ENCODE data around the gene SIL1.
A peak's percentile ranks its signal among the peaks of the same experiment; 100 is the strongest.
"Not testable (repeated sequence)": the region's sequence is repeated elsewhere in the genome, so short reads cannot be mapped to it uniquely, and the experiment has no call there.

The SIL1 gene

DNA sequence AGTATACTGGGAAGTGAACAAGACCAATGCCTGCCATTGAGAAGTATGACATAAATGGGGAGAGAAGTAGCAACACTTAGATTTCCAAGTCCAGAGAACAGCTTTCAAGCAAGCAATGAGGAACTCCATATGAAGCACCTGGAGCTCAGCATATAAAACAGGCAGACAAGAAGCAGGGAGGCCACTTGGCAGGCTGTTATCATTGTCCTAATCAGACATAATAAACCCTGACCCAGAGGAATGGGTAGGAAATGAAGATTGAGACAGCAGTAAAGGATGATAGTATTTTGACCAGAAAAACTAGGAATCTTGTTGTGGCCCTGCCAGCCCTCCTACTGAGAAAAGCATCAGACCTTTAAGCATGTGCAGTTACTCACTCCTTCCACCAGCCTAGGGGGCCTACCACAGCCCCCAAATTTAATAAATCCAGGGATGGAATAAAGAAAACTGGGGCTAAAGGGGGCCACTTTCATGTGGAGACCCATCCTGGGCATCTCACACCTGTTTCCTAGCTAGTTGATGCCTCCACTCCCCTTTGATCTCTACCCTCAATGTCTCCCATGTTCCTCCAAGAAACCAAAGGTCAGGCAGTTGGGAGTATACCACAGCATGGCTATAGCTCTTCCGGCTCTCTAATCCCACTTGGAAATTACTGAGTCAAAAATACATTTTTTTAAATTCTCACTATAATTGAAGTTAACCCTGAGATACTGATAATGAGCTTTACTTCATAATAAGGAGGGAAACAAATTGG lies 135.1 kb downstream of the SIL1 start:
- no peak for DNase-seq

DNA sequence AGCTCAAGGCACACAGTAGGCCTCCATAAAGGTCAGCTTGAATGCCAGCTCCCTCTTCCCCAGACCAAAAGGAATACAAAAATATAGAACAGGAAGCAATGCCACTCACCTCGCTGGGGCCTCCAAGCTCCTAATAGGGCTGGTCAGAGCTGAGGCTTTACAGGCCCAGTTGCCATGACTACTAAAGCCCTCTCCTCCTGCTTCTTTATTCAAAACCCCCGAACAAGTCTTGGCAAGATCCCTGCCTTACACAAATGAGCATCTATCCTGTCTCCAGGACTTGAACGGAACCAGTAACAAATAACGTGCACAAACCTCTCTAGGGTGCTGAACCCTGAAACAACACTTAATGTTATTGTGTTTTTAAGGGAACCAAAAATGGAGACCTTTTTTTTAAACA lies 136.3 kb downstream of the SIL1 start:
- peak; percentile 51 for DNase-seq

DNA sequence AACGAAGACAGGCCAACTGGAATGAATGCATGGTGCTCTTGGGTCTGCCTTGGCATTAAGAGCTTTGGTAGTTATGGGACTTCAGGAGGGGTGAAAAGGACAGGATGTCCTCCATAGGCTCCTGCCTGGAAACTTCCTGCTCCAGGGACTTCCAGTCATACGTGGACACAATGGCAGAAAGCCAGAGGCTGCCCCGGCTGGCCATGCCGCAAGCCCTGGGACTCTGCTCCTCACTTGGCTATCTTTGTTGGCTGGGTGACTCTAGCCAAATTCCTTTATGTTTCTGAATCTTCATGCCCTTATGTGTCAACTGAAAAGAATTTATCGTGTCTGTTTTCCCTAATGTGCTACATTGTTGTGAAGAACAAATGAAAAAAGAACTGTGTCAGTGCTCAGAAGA lies 136.9 kb downstream of the SIL1 start:
- DNase-seq: no peak

DNA sequence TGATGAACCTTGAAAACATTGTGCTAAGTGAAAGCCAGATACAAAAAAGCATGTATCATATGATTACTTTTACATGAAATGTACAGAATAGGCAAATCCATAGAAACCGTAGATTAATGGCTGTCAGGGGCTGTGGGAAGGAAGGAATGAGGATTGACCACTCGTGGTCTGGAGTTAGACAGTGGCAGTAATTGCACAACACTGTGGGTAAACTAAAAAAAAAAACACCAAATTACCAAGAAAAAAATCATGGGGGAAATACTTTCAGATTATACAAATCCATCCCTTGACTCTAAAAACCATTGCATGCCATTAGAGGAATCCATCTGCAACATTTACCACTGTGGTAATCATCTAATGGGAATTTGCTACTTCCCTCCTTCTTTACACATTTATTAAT lies 140.0 kb downstream of the SIL1 start:
- no peak for DNase-seq

DNA sequence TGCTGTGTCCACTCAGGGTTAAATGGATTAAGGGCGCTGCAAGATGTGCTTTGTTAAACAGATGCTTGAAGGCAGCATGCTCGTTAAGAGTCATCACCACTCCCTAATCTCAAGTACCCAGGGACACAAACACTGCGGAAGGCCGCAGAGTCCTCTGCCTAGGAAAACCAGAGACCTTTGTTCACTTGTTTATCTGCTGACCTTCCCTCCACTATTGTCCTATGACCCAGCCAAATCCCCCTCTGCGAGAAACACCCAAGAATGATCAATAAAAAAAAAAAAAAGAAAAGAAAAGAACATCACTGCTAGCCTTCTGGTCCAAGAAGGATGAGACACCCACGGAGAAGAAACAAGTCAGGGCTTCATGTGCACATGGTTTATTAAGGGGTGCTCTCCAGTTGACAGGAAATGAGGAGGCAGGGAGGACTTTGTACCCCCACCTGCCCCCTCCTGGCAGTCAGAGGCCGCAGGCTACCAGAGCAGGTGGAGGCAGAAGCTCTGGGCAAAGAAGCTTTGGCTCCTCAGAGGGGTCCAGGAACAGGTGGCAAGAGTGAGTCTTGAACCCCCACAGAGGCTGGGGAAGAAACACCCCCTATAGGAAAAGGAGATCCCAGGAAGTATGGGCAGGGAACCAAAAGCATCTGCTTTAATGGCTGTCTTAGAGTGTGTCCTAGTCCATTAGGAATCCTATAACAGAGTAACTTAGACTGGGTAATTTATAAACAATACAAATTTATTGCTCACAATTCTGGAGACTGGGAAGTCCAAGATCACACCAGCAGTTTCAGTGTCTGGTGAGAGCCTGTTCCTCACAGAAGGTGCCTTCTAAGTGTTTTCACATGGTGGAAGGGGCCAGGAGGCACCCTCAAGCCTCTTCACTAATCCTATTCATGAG lies 140.9 kb downstream of the SIL1 start:
- DNase-seq: not testable (repeated sequence)

DNA sequence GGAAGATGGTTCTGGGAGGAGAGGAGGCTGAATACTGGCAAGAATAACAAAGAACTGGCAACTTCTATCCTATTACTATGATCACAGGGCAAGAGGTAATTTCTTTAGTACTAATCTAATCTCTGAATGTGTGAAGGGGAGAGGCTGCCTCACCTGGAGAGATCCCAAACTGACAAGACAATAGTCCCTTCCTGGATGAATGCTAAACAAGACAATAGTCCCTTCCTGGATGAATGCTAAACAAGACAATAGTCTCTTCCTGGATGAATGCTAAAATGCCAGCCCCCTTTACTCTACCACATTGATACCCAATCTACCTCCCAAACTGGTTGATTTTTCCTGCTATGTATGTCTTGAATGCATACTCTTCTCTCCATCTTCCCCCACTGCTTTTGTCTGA lies 145.2 kb downstream of the SIL1 start:
- no peak for DNase-seq

DNA sequence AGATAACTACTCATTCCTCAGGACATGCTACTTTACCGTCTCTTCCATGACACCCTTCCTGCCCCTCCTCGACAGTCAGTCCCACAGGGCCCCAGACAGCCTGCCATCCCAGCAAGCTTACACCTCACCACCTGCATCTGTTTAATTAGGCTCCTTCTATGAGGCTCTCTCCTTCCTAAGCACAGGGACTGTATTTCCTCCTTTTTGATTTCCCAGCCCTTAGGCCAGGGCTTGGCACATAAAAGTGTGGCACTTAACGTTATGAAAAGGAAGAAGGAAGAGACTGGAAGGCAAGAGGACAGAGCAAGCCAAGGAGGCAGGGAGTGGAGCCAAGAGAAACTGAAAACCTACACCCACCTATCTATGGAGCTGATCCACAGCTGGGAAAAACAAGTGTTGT lies 146.8 kb downstream of the SIL1 start:
- no peak for DNase-seq

DNA sequence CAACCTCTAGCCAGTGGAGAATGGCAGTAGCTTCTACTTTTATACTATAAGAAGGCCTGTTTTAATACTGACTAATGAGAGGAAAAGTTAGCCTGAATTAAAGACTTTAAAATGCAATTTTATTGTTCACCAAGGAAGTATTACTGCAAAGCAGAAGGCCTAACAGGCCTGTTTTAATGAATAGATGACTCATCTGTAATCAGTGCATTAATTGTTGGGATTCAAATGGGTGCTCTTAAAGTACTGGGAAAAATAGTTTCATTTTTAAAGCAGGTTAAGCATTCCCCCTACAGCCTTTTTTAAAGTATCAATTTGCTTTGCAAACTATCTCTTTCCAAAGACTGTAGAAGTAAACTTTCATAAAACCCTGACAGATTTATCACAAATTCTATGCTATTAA lies 147.7 kb downstream of the SIL1 start:
- DNase-seq: no peak

DNA sequence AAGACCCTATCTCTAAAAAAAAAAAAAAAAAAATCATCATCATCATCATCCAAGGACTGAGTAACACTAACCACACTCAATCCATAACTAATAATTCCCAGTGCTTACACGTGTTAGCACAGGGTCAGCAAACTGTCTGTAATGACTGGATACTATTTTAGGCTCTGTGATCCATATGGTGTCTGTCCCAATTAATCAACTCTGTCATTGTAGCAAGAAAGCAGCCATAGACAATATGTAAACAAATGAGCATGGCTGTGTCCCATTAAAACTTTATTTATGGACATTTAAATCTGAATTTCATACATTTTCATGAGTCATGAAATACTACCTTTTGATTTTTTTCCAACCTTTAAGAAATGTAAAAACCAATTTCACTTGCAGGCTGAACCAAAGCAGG lies 148.4 kb downstream of the SIL1 start:
- no peak for DNase-seq

DNA sequence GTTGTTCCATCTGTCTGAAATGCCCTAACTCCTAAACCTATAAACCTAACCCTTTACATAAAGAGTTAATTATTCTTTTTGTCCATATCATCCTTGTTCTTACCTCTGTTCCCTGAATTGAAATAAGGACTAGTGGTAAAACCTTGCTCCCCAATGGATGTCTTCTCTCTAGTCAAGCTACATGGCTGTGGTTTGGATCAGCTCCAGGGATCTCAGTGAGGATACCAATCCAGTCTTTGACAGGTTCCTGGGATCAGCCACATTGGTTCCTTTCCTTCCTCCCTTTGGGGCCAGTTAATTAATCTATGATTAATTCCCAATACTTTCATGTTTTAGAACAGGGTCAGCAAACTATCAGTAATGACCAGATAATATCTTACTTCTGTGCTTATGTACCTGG lies 151.6 kb downstream of the SIL1 start:
- DNase-seq: no peak

DNA sequence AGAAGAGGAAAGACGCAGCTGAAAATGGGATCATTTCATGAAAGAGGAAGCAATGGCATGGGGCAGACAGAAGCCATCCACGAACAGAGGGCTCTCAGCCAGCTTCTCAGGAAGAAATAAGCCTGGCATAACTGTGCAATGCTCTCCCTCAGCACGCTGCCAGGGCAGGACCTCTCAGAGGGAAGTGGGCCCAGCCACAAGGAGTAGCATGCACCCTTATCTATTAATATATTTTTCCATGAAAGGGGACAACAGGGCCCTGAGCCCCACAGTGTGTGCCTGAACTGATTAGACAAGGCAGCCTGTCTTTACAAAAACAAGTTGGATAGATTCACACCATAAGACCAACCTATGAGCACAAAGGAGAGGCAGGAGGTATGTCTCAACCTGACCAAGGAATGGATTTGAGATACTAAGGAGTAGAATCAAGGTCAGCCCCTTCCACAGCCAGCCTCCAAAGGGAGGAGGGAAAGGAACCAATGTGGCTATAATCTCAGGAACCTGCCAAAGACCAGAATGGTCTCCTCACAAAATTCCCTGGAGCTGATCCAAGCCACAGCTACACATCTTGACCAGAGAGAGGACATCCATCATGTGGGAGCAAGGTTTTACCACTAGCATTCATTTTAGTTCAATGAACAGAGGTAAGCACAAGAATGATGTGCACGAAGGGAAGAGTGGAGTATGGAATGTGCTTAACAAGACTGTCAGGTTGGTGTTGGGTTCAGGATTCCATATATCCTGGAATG lies 154.8 kb downstream of the SIL1 start:
- no peak for DNase-seq

DNA sequence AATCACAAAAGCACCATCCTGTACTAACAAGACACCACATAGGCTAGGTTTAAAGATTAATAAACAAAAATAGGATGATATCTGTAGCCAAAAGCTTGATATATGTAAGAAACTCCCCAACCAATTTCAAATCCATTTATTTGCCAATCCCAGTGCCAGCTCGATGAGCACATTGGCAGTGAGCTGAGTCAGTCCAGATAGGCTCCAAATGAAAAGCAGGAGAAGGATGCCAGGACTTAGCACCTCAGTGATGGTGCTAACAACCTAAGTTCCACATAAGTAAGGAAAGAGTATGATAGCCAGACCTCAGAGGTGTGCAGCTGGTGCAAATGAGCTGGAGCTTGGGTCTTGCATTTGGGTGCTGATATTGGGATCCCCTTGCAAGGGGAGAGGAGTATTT lies 158.1 kb downstream of the SIL1 start:
- no peak for DNase-seq

DNA sequence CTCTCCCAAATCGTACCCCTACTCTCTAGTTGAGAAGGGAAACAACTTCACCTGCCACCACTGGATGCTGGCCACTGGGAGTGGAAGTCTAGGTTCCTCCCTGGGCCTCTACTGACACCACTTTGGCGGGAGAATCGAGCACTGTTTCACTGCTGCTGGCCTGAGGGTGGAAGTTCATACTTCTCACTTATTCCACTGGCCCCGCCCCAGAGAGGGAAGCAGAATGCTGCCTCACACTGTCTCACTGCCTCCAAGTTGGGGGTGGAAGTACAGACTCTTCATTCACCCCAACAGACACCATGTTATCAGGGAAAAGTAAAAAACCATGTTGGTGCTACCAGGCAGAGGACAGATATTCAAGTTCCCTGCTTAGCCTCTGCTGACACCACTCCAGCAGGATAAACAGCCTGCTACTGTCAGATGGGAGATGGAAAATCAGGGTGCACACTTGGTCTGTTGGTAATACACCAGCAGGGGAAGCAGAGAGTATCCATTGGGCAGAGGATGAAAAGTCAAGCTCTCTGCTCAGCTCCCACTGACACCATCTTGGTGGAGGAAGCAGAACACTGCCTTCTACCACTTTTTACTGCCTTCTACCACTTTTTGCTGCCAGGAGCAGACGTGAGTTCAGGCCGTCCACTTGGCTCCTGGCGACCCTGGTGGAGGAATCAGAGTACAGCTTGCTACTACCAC lies 159.4 kb downstream of the SIL1 start:
- DNase-seq: no peak

DNA sequence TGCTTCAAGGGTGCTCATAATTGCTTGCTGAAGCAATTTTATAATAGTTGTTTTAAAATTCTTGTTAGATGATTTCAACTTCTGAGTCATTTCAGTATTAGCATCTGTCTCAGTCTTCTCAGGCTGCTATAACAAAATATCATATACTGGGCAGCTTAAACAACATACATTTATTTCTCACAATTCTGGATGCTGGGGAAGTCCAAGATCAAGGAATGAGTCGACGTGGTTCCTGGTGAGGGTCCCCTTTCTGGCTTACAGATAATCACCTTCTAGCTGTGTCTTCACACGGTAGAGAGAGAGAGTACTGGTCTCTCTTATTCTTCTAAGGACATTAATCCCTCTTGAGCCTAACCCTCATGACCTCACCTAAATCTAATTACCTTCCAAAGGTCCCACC lies 160.4 kb downstream of the SIL1 start:
- no peak for DNase-seq

DNA sequence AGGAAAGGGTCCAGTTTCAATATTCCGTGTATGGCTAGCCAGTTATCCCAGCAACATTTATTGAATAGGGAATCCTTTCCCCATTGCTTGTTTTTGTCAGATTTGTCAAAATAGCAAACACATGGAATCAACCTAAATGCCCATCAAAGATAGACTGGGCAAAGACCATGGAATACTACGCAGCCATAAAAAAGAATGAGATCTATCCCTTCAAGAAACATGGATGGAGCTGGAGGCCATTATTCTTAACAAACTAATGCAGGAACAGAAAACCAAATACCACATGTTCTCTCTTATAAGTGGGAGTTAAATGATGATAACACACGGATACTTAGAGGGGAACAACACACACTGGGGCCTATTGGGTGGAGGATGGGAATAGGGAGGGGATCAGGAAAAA lies 161.8 kb downstream of the SIL1 start:
- not testable (repeated sequence) for DNase-seq

DNA sequence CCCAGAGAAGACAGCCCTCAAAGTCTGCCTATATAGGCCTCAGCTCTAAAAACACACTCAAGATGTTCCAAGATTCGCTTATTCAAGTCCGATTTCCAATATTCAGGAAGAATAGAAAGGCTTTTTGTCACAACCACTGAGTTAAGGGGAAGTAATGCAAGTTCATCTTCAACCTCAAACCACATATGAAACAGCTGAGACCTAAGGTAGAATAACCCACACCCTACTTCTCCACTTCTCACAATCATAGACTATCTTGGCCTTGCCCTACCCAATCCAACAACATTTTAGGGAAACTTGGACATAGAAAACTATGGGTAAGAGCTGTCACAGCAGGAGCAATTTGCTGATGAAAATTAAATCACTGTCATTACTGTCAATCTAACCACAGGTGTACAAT lies 171.0 kb downstream of the SIL1 start:
- DNase-seq: peak; percentile 91

DNA sequence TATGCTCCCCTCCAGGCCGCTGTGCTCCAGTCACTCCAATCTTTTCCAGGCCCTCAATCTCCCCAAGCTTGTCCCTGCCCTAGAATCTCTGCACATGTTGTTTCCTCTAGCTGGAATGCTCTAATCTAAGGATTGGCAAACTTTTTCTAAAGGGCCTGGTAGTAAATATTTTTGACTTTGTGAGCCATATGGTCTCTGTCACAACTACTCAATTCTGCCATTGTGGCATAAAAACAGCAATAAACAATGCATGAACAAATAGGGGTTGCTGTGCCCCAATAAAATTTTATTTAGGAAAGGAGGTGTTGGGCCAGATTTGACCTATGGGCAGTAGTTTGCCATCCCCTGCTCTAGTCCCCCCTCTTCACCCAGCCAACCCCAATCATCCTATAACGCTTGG lies 172.5 kb downstream of the SIL1 start:
- no peak for DNase-seq

DNA sequence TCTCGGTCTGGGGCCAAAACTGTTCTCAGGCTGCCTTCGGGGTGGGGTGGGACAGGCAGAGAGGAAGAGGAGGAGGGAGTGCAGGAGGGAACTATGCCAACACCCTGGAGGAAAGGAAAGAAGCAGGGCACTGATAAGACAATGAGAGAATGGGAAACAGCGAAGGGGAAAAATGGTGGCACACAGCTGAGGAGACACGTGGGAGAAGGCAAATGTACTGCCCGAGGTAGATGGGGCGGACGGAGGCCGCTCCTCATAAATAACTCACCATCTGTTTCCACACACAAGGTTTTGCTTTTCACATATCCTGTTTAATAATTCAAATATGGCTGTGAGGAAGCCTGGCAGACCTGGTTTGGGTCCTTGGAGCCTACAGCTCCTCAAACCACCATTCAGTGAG lies 174.9 kb downstream of the SIL1 start:
- DNase-seq: no peak

DNA sequence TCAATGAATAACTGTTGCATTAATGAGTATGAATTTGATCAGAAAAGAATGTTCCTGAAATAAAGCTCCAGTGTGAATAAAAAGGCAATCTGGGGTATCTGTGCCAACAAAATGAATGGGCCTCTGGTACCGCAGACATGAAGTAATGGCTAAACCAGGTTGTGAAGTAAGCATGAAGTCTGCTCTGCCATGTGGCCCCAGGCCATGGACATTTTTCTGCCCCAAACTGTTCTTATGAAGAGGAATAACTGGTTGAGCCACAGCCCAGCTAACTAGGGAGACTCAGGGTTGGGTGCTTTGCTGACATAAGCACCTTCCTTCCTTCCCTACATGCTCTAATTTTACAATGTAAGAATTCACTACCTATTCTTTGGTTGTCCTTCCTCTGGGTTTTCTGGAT lies 175.6 kb downstream of the SIL1 start:
- no peak for DNase-seq

DNA sequence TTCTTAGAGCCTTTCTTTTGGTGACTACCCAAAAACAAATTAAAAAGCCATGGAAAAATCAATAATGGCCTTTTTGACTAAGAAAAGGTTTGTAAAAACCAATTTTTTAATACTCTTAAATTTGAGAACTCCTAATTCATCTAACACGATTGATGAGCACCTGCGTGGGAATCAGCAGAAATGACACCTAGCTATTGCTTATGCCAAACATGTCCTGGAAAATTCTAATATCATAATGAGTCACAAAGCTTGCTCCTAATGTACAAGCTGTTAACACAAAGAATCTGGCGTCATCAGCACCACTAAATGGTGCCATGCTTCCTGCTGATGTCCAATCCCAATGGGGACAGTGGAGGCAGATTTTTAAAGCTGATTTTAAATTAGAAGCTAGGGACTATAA lies 176.8 kb downstream of the SIL1 start:
- no peak for DNase-seq

DNA sequence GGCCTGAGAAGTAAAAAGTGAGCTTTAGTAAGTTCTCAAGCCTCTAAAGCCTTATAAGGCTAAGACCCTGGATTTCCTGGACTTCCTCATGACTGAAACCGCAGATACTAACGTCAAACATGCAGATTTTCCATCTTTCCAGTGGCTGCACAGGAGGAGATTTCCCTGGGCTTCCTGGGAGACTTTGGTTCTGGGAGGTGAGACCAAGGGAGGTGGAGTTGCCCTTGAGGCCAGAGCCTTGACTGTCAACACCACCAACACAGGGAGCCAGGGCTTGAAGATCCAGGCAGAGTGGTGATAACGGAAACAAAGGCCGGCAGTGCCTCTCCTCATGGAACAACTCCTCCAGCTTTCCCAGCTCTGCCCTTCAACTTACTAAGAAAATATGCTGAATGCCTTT lies 178.3 kb downstream of the SIL1 start:
- DNase-seq: no peak

DNA sequence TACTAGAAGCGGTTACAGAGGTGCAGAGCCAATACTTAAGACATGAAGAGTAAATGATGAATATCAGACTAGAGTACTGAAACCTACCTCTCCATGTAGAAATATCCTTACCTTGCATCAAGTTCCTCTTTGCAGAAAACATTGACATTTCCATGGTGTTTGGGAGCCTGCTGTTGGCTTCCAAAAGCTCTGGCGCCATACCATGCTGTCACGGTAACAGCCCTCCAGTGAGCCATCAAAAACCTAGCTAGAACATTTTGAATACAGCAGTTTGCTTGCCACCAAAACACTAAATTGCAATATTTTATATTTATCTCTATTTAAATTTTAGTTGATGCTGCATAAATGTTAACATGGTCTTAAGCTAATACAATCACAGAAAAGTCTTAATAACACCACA lies 179.0 kb downstream of the SIL1 start:
- DNase-seq: no peak

DNA sequence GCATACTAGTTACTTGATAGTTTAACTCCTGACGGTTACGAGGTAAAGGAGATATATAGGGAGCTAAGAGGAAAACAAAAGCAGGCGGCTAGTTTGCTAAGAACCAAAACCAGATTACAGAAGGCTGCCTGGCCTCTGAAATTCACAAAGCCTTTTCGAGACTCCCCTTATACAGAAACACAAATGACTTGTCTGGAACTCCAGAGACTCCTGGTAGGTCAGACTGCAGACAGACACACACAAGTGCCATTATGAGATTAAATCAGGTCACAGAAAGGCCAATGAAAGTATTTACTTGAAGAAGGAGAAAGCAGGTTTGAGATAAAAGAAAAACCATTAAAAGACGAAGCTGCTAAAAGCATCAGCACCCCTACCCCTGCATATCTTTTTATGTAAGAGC lies 180.5 kb downstream of the SIL1 start:
- DNase-seq: peak; percentile 3
